Panc1 (cell line): Measurements from ENCODE around the gene GATM.

Experiments
- CTCF ChIP-seq: fragments of 450-650 bp; IDR thresholded peaks from 2 replicates; pipeline ENCODE4 v1.5.1; 2017; ENCODE audit warnings: mild to moderate bottlenecking
- POLR2AphosphoS5 ChIP-seq: IDR thresholded peaks from 2 replicates; pipeline ENCODE4 v1.6.1; 2012; ENCODE audit warnings: mild to moderate bottlenecking, low read depth, low read length, moderate library complexity
- SIN3A ChIP-seq: IDR thresholded peaks from 2 replicates; pipeline ENCODE4 v1.6.1; 2012; ENCODE audit warnings: low read depth, mild to moderate bottlenecking, low read length, moderate library complexity, borderline replicate concordance; ENCODE audit not compliant: insufficient read depth

GRCh38 chr15:45386974-45387373, 8.6 kb upstream of the GATM start:
- TF ChIP-seq CTCF, result no peak
- TF ChIP-seq POLR2AphosphoS5, result no peak
- TF ChIP-seq SIN3A, result no peak
